ENCODE data around the gene DENND5A.
"Not testable (repeated sequence)": the region's sequence is repeated elsewhere in the genome, so short reads cannot be mapped to it uniquely, and the experiment has no call there.

The DENND5A gene

DNA sequence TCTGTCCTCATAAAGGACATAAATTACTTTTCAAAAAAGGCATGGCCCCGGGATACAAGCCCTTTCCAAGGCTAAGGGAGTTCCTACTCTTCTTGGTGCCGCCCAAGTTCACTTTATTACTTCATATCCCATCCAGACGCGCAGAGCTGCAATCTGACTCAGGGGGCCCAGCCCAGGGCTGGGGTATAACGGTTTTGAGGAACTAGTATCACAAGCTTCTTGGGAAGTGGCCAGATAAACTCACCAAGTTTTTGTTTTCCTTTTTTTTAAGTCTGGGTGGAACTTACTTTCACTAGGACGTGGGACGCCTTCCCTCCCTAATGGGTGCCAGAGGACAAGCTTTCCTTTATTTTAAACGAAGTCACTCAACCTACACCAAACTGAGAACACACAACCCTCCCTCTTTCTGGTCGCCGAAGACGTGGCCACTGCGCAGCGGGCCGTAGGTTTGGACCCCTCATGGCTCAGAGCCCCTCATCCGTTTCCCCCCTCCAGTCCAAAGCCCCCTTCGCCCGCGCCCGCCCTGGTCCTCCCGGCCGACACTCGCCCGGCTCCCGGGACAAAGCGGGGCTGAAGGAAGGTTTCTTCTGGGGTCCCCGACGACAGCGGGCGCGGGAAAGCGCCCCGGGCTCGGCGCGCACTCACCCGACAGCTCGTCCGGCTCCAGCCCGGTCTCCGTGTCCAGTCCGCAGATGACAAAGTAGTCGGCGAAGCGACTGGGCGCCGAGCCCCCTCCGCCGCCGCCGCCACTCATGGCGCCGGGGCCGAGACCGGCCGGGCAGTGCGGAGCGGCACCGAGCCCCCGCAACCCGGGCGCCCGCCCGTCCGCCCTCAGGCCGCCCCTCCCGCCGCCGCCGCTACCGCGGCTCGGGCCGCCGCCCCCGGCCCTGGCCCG, 587 bp downstream of the DENND5A start:
- peak in 1 of 2 experiments; percentile 29 for DNase-seq (ENCODE audit: low read depth in 2 of 2)

DNA sequence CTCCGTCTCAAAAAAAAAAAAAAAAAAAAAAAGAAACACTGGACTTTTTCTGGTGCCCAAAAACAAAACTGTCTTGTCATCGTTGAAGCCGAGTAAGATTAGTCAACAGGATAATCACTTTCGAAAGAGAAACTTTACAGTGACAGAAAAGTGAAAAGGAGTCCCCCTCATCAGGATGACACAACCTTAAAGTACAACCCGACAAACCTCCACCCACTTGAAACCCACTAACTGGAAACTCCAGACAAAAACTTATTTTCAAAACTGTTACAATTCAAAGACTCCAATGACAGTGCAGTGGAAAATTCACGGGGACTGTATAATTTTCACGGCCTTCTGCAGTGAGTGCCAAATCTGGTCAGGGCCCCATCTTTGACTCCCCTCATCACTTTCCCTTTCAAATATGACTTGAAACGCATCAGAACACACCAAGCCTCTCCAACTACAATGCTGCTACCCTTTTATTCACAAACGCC, 1.3 kb downstream of the DENND5A start:
- DNase-seq (ENCODE audit: low read depth in 2 of 2), result peak; percentile 18 to 39

DNA sequence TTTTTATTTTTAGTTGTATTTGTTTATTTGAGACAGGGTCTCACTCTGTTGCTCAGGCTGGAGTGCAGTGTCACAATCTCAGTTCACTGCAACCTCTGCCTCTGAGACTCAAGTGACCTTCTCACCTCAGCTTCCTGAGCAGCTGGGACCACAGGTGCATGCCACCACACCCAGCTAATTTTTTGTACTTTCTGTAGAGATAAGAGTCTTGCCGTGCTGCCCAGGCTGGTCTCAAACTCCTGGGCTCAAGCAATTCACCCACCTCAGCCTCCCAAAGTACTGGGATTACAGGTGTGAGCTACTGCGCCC, 4.4 kb downstream of the DENND5A start:
- DNase-seq (ENCODE audit: low read depth in 2 of 2), result not testable (repeated sequence)

DNA sequence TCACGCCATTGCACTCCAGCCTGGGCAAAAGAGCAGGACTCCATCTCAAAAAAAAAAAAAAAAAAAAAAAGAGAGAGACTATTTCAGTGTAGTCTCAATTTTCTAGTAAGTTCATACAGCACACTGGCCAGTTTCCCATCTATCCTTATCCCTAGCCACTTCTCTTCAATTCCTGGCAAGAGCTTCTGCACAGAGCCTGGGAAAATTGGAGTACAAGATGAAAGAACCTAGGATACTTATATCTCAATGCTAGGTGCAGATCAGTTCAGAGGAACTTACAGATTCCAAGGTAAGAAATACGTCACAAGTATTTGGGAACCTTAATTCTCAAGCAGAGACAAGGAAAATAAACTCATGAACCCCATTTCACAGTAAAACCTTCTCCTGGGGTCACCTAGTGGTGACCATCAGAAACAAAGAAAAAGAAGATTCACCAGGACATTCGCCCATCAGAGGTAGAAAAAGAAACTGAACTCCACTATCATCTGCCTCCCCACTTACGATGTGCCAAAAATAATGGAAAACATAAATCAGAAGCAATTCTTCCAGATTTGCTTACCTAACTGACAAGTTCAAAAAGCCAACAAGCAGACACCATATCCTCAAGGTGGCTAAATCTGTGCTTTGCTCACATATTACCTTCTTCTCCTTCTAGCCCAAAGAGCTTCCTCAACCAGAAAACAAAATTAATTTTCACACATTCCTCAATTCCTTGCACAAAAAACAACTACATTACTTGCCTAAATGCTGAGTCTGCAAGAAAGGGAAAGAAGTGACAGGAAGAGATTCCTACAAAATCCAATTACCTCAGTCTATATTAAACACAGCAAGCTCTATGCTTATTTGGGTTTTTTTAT, 4.9 kb downstream of the DENND5A start:
- DNase-seq (ENCODE audit: low read depth in 2 of 2), result no peak

DNA sequence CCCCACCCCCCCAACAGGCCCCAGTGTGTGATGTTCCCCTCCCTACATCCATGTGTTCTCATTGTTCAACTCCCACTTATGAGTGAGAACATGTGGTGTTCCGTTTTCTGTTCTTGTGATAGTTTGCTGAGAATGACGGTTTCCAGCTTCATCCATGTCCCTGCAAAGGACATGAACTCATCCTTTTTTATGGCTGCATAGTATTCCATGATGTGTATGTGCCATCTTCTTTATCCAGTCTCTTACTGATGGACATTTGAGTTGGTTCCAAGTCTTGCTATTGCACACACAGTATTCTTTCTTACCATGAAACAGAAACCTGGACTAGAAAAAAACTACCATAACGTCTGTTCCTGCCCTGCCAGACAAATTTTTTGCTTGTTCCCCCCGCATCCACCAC, 6.9 kb downstream of the DENND5A start:
- not testable (repeated sequence) for DNase-seq (ENCODE audit: low read depth in 2 of 2)

DNA sequence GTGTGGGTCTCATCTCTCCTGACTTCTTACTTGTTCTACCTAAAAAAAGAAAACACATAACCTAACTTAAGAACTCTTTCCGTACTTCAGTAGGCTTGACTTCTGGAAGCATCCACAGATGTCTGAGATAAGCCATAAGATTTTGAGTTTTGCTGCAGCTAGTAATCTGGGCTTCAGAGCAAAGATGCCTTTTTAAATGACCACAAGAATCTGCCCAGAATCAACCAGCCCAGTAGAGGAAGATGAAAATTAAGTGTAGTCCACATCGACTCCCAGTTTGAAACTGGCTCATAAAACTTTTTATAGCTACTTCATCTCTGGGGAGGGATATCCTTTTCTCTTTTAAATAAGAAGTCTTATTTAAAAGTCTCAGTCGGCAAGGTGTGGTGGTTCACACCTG, 10.7 kb downstream of the DENND5A start:
- DNase-seq (ENCODE audit: low read depth in 2 of 2), result no peak

DNA sequence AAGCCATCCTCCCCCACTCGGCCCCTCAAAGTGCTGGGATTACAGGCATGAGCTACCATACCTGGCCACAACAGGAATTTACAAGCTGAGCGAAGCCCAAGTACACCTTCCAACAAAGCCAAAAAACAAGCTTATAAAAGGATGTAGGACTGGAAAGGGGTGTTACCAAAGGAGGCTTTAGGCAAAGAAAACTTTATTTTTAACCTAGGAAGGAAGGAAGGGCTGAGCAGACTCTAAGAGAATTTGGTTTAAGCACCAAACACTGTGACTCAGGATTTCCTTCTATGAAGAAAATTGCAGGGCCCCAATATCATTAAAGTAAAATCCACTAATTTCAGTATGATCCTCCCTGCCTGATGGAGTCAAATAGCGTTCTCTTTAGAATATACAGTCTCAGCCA, 12.1 kb downstream of the DENND5A start:
- no peak for DNase-seq (ENCODE audit: low read depth in 2 of 2)

DNA sequence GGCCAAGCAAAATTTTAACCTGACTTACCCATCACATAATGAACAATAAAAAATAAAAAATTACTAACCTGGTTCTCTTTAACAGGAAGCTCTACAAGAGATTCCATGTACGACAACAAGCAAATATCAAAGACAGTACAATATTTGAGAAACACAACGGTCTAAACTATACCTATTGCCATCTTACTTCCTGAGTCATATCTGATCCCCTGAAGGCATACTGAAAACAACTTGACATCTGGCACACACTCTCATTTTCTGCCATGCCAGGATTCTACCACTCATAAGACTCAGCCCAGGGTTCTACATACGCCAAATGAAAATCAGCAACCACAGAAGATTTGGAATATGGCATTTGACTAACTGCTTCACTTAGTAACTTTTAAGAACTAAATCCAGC, 13.8 kb downstream of the DENND5A start:
- no peak for DNase-seq (ENCODE audit: low read depth in 2 of 2)

DNA sequence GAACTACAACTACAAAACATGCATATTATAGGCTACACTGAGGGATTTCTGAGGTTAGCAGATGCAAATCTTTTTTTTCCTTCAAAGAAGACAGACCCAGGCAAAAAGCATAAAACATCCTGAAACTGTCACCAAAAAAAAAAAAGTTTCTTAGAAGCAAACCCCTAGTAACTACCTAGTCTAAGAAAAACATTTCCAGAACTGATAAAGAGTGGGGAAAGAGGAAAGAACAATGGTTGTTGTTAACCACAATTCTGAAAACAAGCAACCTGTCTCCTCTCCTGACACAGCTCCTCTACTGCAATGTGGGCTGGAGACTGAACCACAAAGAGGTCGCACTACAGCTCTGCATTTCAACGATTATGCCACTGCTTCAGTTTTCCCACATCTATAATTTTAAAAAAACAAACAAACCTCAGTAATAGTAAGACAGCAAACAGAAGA, 15.0 kb downstream of the DENND5A start:
- DNase-seq (ENCODE audit: low read depth in 2 of 2), result peak in 1 of 2 experiments; percentile 14

DNA sequence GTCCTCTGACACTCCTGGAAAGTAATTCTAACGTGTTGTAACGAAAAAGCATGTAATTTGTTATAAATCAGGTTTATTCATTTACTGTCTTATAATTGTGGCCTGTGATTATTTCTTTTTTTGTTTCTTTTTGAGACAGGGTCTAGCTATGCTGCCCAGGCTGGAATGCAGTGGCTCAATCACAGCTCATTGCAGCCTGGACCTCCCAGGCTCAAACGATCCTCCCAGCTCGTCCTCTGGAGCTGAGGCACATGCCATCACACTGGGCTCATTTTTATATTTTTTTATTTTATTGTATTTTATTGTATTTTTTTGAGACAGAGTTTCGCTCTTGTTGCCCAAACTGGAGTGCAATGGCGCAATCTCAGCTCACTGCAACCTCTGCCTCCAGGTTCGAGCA, 15.9 kb downstream of the DENND5A start:
- no peak for DNase-seq (ENCODE audit: low read depth in 2 of 2)

DNA sequence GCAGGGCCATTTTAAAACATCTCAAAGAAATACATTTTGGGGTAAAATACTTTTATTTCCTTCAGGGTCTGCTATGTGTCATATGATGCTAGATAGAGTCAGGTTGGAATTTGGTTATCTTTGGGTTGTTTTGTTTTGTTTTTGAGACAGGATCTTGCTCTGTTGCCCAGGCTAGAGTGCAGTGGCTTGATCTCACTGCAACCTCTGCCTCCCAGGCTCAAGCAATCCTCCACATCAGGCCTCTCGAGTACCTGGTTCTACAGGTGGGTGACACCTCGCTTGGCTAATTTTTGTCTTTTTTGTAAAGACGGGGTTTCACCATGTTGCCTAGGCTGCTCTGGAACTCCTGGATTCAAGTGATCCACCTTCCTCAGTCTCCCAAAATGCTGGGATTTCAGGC, 17.3 kb downstream of the DENND5A start:
- no peak for DNase-seq (ENCODE audit: low read depth in 2 of 2)

DNA sequence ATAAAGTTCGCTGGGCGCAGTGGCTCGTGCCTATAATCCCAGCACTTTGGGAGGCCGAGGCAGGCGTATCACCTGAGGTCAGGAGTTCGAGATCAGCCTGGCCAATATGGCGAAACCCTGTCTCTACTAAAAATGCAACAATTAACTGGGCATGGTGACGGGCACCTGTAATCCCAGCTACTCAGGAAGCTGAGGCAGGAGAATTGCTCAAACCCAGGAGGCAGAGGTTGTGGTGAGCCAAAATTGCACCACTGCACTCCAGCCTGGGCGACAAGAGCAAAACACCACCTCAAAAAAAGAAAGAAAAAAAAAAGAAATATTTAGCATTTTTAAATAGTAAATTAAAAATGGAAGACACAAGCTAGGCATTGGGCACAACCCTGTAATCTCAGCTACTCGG, 28.9 kb downstream of the DENND5A start:
- DNase-seq (ENCODE audit: low read depth in 2 of 2), result not testable (repeated sequence)

DNA sequence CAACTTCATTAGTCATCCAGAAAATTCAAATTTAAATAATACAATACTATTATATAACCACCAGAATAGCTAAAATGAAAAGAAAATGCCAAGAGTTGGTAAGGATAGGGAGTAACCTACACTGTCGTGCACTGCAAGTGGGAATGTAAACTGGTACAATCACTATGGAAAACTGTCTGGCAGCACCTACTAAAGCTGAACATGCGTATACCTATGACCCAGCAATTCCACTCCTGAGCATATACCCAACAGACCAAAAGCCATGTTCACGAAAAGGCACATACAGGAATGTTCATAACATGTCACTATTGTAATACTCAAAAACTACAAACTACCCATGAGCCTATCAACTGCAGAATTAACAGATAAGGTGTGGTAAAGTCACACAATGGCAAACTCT, 32.7 kb downstream of the DENND5A start:
- DNase-seq (ENCODE audit: low read depth in 2 of 2), result no peak

DNA sequence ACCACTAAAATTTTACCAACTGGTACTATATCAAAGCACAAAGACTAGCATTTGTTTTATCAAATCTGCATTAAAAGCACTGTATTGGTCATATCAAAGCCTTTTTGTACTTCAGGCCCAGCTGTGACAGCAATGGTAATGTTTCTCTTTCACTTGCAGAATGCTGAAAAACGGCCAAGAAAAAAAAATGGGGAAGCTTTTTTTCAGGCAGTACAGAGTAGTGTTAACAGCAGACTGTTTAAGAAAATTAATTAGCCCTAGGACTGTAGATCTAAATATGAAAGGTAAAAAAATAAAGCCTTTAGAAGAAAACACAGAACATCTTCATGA, 33.3 kb downstream of the DENND5A start:
- no peak for DNase-seq (ENCODE audit: low read depth in 2 of 2)

DNA sequence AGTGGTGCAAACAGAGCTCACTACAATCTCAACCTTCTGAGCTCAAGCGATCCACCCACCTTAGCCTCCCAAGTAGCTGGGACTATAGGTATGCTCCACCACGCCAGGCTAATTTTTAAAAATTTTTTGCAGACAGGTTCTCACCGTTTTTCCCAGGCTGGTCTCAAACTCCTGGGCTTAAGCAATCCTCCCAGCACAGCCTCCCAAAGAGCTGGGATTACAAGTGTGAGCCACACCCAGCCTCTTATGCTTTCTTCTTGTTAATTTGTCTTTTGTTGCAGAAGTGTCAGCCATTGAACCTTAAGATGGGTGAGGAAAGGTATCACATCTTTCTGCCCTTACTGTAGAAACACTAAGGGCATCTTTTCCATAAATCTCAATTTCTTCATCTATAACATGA, 34.9 kb downstream of the DENND5A start:
- no peak for DNase-seq (ENCODE audit: low read depth in 2 of 2)

DNA sequence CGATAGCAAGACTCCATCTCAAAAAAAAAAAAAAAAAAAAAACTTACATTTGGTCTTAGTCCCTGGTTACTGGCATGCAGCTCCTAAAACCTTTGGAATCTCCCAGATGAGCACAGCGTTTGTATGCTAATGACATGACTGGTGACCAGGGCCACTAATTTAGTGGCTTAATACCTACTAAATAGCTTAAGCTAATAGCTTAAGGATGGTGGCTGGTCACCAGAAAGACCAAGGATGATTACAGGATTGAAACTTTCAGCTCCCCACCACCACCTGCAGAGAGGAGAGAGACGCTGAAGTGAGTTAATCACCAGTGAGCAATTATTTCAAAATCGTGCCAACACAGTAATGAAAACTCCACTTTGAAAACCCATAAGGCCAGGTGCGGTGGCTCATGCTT, 37.1 kb downstream of the DENND5A start:
- DNase-seq (ENCODE audit: low read depth in 2 of 2), result no peak

DNA sequence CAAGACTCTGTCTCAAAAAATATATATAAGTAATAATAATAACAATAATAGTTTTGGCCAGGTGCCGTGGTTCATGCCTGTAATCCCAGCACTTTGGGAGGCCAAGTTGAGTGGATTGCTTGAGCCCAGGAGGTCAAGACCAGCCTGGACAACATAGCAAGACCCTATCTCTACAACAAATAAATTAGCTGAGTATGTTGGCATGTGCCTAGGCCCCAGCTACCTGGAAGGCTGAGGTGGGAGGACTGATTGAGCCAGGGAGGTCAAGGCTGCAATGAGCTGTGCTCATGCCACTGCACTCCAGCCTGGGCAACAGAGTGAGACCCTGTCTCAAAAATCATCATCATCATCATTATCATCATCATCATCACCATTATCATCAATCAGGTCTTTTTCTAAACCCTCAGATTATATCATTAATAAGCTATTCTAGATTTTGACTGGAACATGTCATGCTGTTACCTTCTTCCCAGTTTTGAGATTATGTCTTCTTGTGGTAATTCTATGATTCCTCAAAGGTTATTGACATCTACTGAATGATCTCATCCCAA, 39.3 kb downstream of the DENND5A start:
- no peak for DNase-seq (ENCODE audit: low read depth in 2 of 2)

DNA sequence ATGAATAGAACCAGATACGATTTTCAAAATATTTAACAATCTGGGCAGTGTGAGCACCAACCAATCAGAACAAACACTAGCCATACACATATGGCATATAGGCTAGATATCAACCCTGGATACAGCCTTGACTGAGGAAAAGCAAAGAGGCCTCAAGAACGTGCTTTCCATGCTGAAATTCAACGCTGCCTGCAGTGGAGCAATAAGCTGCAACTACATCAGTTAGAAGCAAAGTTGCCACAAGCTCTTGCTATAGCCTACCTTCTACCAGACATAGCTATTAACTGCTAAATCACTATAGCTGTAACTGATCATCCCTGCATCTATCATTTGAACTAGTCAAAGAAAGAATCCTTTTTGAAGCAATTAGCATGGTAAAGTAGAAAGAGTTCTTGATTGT, 42.5 kb downstream of the DENND5A start:
- DNase-seq (ENCODE audit: low read depth in 2 of 2), result no peak

DNA sequence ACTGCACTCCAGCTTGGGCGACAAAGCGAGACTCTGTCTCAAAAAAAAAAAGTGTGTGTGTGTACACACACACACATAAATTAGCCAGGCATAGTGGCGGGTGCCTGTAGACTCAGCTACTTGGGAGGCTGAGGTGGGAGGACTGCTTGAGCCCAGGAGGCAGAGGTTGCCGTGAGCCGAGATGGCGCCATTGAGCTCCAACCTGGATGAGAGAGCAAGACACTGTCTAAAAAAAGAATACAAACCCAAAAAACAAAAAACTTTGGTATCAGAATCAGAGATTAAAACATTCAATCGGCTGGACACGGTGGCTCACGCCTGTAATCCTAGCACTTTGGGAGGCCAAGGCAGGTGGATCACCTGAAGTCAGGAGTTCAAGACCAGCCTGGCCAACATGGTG, 44.3 kb downstream of the DENND5A start:
- DNase-seq (ENCODE audit: low read depth in 2 of 2), result not testable (repeated sequence)

DNA sequence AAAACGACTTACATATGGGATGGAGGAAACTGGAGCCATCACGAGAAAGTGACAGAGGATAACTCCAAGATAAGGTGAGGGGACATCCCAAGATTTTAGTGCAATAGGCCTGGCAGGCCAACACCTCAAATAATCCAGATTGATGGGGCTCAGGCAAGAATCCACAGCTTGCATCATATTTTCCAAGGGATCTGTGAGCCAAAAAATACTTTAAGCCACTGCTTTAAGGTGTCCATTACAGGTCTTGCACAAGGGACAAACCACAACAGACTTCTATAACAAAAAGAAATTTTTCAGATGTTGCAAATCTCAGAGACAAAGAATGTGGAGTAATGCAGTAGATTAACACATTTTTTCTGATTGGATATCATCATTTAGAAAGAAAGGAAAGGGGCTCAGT, 45.6 kb downstream of the DENND5A start:
- DNase-seq (ENCODE audit: low read depth in 2 of 2), result no peak

DNA sequence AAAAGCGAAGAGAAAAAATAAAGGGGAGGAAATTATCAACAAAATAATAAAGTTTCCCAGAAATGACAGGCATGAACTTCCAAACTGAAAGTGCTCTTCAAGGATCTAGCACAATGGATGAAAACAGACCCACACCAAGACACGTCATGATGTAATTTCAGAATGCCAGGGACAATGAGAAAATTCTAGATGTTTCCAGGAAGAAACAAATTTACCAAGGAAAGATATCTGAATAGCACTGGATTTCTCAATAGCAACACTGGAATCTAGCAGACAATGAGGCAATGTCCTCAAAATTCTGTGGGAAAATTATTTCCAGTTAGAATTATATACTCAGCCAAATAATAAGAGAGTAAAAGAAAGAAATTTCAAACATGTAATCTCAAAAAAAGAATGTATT, 46.0 kb downstream of the DENND5A start:
- no peak for DNase-seq (ENCODE audit: low read depth in 2 of 2)

DNA sequence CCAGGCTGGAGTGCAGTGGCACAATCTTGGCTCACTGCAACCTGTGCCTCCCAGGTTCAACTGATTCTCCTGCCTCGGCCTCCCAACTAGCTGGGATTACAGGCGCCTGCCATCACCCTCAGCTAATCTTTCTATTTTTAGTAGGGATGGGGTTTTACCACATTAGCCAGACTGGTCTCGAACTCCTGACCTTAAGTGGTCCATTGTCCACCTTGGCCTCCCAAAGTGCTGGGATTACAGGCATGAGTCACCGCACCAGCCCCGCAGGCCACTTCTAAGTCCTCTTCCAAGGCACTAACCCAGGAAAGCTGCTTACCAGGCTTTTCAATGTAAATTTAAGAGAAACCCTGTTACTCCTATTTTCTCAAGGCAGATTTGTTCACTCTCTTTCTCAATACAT, 50.4 kb downstream of the DENND5A start:
- DNase-seq (ENCODE audit: low read depth in 2 of 2), result no peak

DNA sequence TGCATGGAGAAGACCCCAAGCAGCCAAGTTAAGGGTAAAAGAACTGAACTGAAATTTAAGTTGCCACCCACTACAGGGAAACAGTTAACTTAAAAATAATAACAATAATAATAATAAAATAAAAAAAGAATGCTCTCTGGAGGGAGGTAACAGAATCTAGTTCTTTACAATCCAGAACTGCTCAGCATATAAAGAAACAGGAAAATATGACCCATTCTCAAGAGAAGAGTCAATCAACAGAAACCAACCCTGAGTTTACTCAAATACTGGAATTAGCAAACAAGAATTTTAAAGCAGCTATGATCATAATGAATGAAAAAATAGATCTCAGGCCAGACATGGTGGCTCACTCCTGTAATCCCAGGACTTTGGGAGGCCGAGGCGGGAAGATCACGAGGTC, 53.8 kb downstream of the DENND5A start:
- no peak for DNase-seq (ENCODE audit: low read depth in 2 of 2)
